Measurements from ENCODE around the gene TPX2.
"Not testable (repeated sequence)": the region's sequence is repeated elsewhere in the genome, so short reads cannot be mapped to it uniquely, and the experiment has no call there.

Gene TPX2

GRCh38 chr20:31731321-31731717, 7.8 kb upstream of the TPX2 start:
- Histone ChIP-seq H3K36me3 (ENCODE audit: insufficient read depth, low read depth, low read length) (no peaks in the 10 kb centered on the region), H3K27ac (ENCODE audit: low read length) (no peak overlapping the region), H3K27me3 (ENCODE audit: insufficient read depth, low read length) (no peaks in the 10 kb centered on the region), H3K4me3 (ENCODE audit: low read length) (no peak overlapping the region), H3K9me3 (ENCODE audit: insufficient read depth, low read depth, low read length) (no peaks in the 10 kb centered on the region), H3K9ac (ENCODE audit: low read depth, low read length) (no peak overlapping the region), H3K4me1 (ENCODE audit: insufficient read depth, low read length) (no peaks in the 10 kb centered on the region)

DNA sequence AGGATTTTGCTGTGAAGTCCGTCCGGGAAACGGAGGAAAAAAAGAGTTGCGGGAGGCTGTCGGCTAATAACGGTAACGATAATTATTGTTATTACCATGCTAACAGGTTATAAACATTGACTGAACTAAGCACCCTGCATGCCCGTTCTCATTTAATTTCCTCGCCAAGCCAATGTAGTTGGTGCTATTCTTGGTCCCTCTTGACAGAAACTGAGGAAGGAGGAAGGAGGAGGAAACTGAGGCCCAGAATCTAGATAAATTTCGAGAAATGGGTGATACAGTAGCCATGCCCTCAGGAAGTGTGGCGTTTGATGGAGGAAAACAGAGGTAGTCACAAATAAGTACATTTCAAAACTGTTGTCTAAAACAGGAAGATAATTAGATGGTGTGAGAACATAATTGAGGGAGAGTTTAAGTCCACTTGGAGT, 474 bp downstream of the TPX2 start:
- peaks cover 5% of the 10 kb centered on the region; the same call in 1 of the 2 replicates for H3K4me1 ChIP-seq (ENCODE audit: insufficient read depth, low read length)
- no peaks in the 10 kb centered on the region for H3K27me3 ChIP-seq (ENCODE audit: insufficient read depth, low read length)
- peak overlapping the region; percentile 89; the same call in 1 of the 2 replicates for H3K9ac ChIP-seq (ENCODE audit: low read depth, low read length)
- H3K4me3 ChIP-seq (ENCODE audit: low read length), result peak overlapping the region; percentile 83
- H3K9me3 ChIP-seq (ENCODE audit: insufficient read depth, low read depth, low read length), result no peaks in the 10 kb centered on the region
- peaks cover 23% of the 10 kb centered on the region for H3K36me3 ChIP-seq (ENCODE audit: insufficient read depth, low read depth, low read length)
- no peak overlapping the region for H3K27ac ChIP-seq (ENCODE audit: low read length)

- Histone ChIP-seq H3K27me3 (ENCODE audit: insufficient read depth, low read length) (no peaks in the 10 kb centered on the region), H3K36me3 (ENCODE audit: insufficient read depth, low read depth, low read length) (peaks cover 29% of the 10 kb centered on the region), H3K9me3 (ENCODE audit: insufficient read depth, low read depth, low read length) (no peaks in the 10 kb centered on the region), H3K9ac (ENCODE audit: low read depth, low read length) (peak overlapping the region; percentile 89), H3K4me1 (ENCODE audit: insufficient read depth, low read length) (peaks cover 5% of the 10 kb centered on the region; the same call in 1 of the 2 replicates), H3K4me3 (ENCODE audit: low read length) (peak overlapping the region; percentile 83), H3K27ac (ENCODE audit: low read length) (no peak overlapping the region)
Measured at GRCh38 chr20:31740208-31740607, 1.1 kb downstream of the TPX2 start.

- peaks cover 5% of the 10 kb centered on the region; the same call in 1 of the 2 replicates for H3K4me1 ChIP-seq (ENCODE audit: insufficient read depth, low read length)
- H3K36me3 ChIP-seq (ENCODE audit: insufficient read depth, low read depth, low read length), result peaks cover 35% of the 10 kb centered on the region
- peak overlapping the region; percentile 83 for H3K4me3 ChIP-seq (ENCODE audit: low read length)
- peak overlapping the region; percentile 89 for H3K9ac ChIP-seq (ENCODE audit: low read depth, low read length)
- H3K27me3 ChIP-seq (ENCODE audit: insufficient read depth, low read length), result no peaks in the 10 kb centered on the region
- H3K9me3 ChIP-seq (ENCODE audit: insufficient read depth, low read depth, low read length), result no peaks in the 10 kb centered on the region
- no peak overlapping the region for H3K27ac ChIP-seq (ENCODE audit: low read length)
Measured at GRCh38 chr20:31740656-31741323, 1.7 kb downstream of the TPX2 start.

DNA sequence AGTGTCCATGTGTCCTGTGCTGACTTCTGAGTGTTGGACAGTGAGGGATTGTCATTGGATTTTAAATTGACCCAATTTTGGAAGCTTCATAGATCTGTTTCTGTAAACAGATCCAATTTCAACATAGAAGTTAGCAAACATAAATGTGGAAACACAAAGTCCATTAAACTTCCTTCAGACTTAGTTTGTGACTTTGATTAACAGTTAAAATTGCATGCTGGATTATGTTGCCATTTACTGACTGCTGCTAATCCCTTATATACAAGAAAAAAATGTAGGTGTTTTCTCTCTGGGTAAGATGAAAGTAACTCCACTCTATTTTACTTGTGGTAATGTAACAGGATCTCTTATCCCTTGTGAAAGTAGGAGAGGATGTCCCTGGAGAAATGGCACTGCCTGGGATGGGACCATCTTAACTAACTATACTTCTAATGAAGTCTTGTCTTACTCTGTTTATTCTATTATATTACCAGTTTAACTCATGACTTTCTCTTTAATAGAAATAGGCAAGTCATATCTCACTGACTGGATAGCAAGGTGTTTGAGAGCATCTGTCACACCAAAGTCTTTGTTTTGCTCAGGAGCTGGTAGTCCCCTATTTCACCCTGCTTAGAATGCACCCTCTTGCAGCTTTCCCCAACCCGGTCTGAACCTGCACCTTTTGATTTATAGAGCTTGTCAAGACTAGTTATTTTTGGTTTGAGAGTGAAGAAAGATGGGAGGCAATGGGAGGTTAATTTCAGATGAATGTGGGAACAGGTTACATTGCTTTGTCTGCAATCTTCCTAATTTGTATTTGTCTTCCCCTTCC, 7.2 kb downstream of the TPX2 start:
- Histone ChIP-seq H3K36me3 (ENCODE audit: insufficient read depth, low read depth, low read length) (peaks cover 69% of the 10 kb centered on the region), H3K27me3 (ENCODE audit: insufficient read depth, low read length) (no peaks in the 10 kb centered on the region), H3K4me1 (ENCODE audit: insufficient read depth, low read length) (no peaks in the 10 kb centered on the region), H3K27ac (ENCODE audit: low read length) (no peak overlapping the region), H3K9me3 (ENCODE audit: insufficient read depth, low read depth, low read length) (no peaks in the 10 kb centered on the region), H3K4me3 (ENCODE audit: low read length) (no peak overlapping the region), H3K9ac (ENCODE audit: low read depth, low read length) (no peak overlapping the region)

- peaks cover 73% of the 10 kb centered on the region for H3K36me3 ChIP-seq (ENCODE audit: insufficient read depth, low read depth, low read length)
- not testable (repeated sequence) for H3K27me3 ChIP-seq (ENCODE audit: insufficient read depth, low read length); H3K27ac ChIP-seq (ENCODE audit: low read length); H3K9me3 ChIP-seq (ENCODE audit: insufficient read depth, low read depth, low read length); H3K9ac ChIP-seq (ENCODE audit: low read depth, low read length); H3K4me3 ChIP-seq (ENCODE audit: low read length); H3K4me1 ChIP-seq (ENCODE audit: insufficient read depth, low read length)
Measured at GRCh38 chr20:31747028-31747427, 7.9 kb downstream of the TPX2 start.

DNA sequence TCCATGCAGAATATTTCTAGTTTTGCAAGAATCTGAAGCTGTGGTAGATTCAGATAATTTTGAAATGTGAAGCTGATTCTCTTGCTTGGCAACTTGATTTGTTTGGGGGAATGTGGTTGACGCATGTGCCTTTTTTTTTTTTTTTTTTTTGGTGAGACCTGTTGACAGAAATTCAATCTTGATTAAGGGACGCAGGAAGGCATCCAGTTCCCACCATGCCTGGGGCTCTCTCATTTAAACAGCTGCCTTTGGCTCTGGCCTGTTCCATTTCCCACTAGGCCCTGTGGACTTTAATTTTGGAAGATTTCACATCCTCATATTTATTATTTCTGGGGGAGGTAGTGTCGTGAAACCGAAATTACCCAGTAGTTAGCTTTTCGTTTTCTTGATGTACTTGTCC, 8.6 kb downstream of the TPX2 start:
- Histone ChIP-seq H3K4me3 (ENCODE audit: low read length) (no peak overlapping the region), H3K36me3 (ENCODE audit: insufficient read depth, low read depth, low read length) (peaks cover 72% of the 10 kb centered on the region), H3K9me3 (ENCODE audit: insufficient read depth, low read depth, low read length) (no peaks in the 10 kb centered on the region), H3K9ac (ENCODE audit: low read depth, low read length) (no peak overlapping the region), H3K4me1 (ENCODE audit: insufficient read depth, low read length) (no peaks in the 10 kb centered on the region), H3K27me3 (ENCODE audit: insufficient read depth, low read length) (no peaks in the 10 kb centered on the region), H3K27ac (ENCODE audit: low read length) (no peak overlapping the region)

DNA sequence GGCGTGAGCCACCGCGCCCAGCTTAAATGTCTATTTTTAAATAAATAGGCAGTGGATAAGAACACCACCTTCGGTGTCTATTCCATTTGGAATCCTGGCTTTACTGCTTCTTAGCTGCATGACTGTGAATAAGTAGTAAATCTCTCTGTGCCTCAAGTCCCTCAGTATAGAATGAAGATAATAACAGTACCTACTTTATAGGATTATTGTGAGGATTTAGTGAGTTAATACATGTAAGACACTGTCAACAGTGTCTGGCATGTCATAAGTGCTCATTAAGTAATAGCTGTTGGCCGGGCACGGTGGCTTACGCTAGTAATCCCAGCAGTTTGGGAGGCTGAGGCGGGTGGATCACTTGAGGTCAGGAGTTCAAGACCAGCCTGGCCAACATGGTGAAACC, 10.1 kb downstream of the TPX2 start:
- no peaks in the 10 kb centered on the region for H3K9me3 ChIP-seq (ENCODE audit: insufficient read depth, low read depth, low read length)
- peaks cover 64% of the 10 kb centered on the region for H3K36me3 ChIP-seq (ENCODE audit: insufficient read depth, low read depth, low read length)
- no peak overlapping the region for H3K9ac ChIP-seq (ENCODE audit: low read depth, low read length)
- no peak overlapping the region for H3K4me3 ChIP-seq (ENCODE audit: low read length)
- H3K27me3 ChIP-seq (ENCODE audit: insufficient read depth, low read length), result no peaks in the 10 kb centered on the region
- no peaks in the 10 kb centered on the region for H3K4me1 ChIP-seq (ENCODE audit: insufficient read depth, low read length)
- H3K27ac ChIP-seq (ENCODE audit: low read length), result no peak overlapping the region

DNA sequence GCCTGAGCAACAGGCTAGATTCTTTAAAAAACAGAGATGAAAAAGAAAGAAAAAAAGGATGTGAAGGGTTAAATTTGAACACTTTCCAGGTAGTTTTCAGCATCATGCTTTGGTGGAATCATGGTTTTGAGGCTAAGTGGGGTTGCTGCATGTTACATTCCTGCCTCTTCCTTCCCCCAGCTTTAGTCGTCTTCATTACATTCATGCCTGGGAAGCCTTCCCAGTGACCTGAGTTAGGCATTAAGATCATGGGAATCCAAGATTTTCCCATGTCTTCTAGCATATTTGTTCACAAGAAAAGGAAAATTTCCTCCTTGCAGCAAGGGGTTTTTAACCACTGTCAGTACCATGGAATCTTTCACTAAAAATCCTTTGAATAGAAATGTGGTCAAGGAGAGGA, 12.0 kb downstream of the TPX2 start:
- Histone ChIP-seq H3K4me1 (ENCODE audit: insufficient read depth, low read length) (no peaks in the 10 kb centered on the region), H3K27ac (ENCODE audit: low read length) (no peak overlapping the region), H3K36me3 (ENCODE audit: insufficient read depth, low read depth, low read length) (peaks cover 45% of the 10 kb centered on the region), H3K27me3 (ENCODE audit: insufficient read depth, low read length) (no peaks in the 10 kb centered on the region), H3K9ac (ENCODE audit: low read depth, low read length) (no peak overlapping the region), H3K9me3 (ENCODE audit: insufficient read depth, low read depth, low read length) (no peaks in the 10 kb centered on the region), H3K4me3 (ENCODE audit: low read length) (no peak overlapping the region)

DNA sequence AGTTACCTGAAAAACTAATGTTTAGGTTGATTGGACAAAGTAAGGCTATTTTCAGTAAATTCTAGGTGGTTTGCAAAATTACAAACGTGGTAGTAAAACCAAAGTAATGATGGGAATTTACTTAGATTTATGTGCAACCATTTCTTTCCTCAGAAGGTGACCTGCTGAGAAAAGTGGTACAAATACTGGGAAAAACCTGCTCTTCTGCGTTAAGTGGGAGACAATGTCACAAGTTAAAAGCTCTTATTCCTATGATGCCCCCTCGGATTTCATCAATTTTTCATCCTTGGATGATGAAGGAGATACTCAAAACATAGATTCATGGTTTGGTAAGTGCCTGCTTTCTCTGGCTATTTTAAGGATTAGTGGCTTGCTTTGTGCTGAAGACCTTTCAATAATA, 18.2 kb downstream of the TPX2 start:
- H3K4me1 ChIP-seq (ENCODE audit: insufficient read depth, low read length), result no peaks in the 10 kb centered on the region
- no peaks in the 10 kb centered on the region for H3K27me3 ChIP-seq (ENCODE audit: insufficient read depth, low read length)
- H3K9ac ChIP-seq (ENCODE audit: low read depth, low read length), result no peak overlapping the region
- H3K9me3 ChIP-seq (ENCODE audit: insufficient read depth, low read depth, low read length), result no peaks in the 10 kb centered on the region
- no peak overlapping the region for H3K27ac ChIP-seq (ENCODE audit: low read length)
- H3K4me3 ChIP-seq (ENCODE audit: low read length), result no peak overlapping the region
- peaks cover 60% of the 10 kb centered on the region for H3K36me3 ChIP-seq (ENCODE audit: insufficient read depth, low read depth, low read length)

GRCh38 chr20:31758521-31758920, 19.4 kb downstream of the TPX2 start:
- no peaks in the 10 kb centered on the region for H3K27me3 ChIP-seq (ENCODE audit: insufficient read depth, low read length)
- no peaks in the 10 kb centered on the region for H3K4me1 ChIP-seq (ENCODE audit: insufficient read depth, low read length)
- peaks cover 59% of the 10 kb centered on the region for H3K36me3 ChIP-seq (ENCODE audit: insufficient read depth, low read depth, low read length)

GRCh38 chr20:31758991-31759390, 19.9 kb downstream of the TPX2 start:
- Histone ChIP-seq H3K27me3 (ENCODE audit: insufficient read depth, low read length) (no peaks in the 10 kb centered on the region), H3K36me3 (ENCODE audit: insufficient read depth, low read depth, low read length) (peaks cover 61% of the 10 kb centered on the region), H3K4me3 (ENCODE audit: low read length) (no peak overlapping the region), H3K9ac (ENCODE audit: low read depth, low read length) (no peak overlapping the region), H3K27ac (ENCODE audit: low read length) (no peak overlapping the region), H3K9me3 (ENCODE audit: insufficient read depth, low read depth, low read length) (no peaks in the 10 kb centered on the region), H3K4me1 (ENCODE audit: insufficient read depth, low read length) (no peaks in the 10 kb centered on the region)

More at GRCh38 chr20:31758521-31758920, 19.4 kb downstream of the TPX2 start:
- Histone ChIP-seq H3K9ac (ENCODE audit: low read depth, low read length) (no peak overlapping the region), H3K9me3 (ENCODE audit: insufficient read depth, low read depth, low read length) (no peaks in the 10 kb centered on the region), H3K4me3 (ENCODE audit: low read length) (no peak overlapping the region), H3K27ac (ENCODE audit: low read length) (no peak overlapping the region)
